ENCODE results near the gene ADAT3.
A peak's percentile ranks its signal among the peaks of the same experiment; 100 is the strongest.
"Not testable (repeated sequence)": the region's sequence is repeated elsewhere in the genome, so short reads cannot be mapped to it uniquely, and the experiment has no call there.

ADAT3 gene

DNA sequence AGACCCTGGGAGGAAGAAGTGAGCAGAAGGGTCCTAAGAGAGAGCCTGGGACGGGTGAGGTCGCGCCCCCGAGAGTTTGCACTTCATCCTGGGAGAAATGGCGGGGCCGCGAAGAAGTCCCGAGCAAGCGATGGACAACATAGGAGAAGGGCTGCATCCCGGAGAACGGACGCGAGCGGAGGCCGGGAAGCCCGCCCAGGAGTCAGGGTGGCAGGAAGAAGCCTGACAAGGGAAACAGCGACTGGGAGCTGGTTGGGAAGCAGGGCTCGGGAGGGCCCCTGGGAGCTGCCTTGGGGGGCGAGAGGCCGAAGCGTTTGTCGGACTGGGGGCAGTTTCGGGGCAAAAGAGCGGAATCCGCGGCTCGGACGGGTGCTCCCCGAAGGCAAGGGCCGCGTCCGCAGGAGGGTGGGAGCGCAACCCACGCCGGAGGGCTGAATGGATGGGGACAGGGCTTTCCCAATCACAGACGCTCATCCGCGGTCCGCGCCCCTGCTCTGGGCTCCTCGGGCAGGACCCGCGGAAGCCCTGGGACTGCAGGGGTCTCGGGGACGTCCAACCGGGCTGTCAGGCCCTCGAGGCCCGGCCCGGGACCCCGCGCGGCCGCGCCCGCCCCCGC lies 20.4 kb upstream of the ADAT3 start:
- DNase-seq, result no peak

DNA sequence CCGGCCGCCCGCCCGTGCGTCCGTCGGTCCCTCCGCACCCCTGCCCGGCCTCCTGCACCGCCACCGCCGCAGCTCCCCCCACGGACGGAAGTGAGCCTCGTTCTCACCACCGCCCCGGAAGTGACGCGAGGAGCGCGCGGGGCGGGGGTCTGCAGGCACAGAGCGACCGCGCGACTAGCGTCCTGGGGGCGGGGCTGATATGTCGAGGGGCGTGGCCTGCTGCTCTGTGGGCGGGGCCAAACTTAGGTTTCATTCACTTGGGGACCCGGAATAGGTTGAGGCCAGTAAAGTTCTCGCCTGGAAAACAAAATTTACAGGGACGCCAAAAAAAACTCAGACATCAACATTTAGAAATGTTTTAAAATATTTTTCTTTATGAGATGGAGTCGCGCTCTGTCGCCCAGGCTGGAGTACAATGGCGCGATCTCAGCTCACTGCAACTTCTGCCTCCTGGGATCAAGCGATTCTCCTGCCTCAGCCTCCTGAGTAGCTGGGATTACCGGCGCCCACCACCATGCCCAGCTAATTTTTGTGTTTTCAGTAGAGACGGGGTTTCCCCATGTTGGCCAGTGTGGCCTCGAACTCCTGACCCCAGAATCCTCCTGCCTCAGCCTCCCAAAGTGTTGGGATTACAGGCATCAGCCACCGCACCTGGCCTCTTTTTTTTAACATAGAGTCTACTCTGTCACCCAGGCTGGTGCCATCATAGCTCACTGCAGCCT lies 19.6 kb upstream of the ADAT3 start, which contains the start of gene ABHD17A:
Gene ABHD17A (minus strand): TSS at position 99 of the 722 bp plus-strand sequence. CDS start 3,930 bp downstream, outside the sequence.
- DNase-seq, result peak; percentile 96

- not testable (repeated sequence) for DNase-seq
These were observed 18.8 kb upstream of the ADAT3 start for GRCh38 chr19:1886360-1886759.

- no peak for DNase-seq
These were observed 16.8 kb upstream of the ADAT3 start for GRCh38 chr19:1888385-1888784.

GRCh38 chr19:1889907-1890306 lies 15.3 kb upstream of the ADAT3 start:
- DNase-seq, result no peak

DNA sequence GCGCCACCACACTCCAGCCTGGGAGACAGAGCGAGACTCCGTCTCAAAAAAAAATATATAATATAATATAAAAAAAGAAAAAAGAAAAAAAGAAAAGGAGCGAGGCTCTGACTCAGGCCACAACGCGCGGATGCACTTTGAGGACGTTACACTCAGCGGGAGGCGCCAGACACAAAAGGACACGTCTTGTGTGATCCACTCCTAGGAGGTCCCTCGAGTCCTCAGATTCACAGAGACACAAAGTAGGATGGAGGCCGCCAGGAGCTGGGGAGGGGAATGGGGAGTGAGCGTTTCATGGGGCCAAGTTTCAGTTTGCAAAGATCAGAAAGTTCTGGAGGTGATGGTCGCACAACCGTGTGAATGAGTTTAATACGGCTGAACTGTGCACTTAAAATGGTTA lies 11.4 kb upstream of the ADAT3 start:
- no peak for DNase-seq

DNA sequence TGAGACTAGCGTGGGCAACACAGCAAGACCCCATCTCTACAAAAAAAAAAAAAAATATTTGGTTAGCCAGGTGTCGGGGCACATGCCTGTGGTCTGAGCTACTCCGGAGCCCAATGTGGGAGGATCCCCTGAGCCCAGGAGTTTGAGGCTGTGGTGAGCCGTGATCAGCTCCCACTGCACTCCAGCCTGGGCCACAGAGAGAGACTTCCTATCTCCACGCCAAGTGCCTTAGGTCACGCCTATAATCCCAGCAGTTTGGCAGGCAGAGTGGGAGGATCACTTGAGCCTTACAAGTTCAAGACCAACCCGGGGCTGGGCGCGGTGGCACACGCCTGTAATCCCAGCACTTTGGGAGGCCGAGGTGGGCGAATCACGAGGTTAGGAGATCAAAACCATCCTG lies 8.7 kb upstream of the ADAT3 start:
- DNase-seq, result no peak

- DNase-seq, result no peak
These were observed 3.2 kb upstream of the ADAT3 start for GRCh38 chr19:1901940-1902404.

DNA sequence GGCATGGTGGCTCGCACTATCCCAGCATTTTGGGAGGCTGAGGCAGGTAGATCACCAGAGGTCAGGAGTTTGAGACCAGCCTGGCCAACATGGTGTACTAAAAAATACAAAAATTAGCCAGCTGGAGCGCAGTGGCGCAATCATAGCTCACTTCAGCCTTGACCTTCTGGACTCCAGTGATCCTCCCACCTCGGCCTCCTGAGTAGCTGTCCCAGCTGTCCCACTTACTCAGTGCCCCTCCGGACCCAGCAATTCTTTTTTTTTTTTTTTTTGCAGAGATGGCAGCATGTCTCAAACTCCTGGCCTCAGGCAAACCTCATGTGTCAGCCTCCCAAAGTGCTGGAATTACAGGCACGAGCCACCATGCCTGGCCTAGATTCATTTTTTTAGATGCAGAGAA lies 2.3 kb upstream of the ADAT3 start:
- no peak for DNase-seq

DNA sequence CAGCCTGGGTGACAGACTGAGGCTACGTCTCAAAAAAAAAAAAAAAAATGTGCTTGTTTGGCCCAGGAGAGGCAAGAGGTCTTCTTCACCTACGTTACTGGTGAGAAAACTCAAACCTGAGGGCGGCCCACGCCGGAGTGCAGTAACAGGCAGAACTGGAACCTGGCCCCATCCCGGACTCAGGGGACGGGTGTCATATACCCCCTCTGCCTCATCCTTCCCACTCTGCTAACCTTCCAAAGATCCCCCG lies 414 bp upstream of the ADAT3 start:
- no peak for DNase-seq

- DNase-seq, result no peak
These were observed 720 bp downstream of the ADAT3 start for GRCh38 chr19:1905863-1906375.

DNA sequence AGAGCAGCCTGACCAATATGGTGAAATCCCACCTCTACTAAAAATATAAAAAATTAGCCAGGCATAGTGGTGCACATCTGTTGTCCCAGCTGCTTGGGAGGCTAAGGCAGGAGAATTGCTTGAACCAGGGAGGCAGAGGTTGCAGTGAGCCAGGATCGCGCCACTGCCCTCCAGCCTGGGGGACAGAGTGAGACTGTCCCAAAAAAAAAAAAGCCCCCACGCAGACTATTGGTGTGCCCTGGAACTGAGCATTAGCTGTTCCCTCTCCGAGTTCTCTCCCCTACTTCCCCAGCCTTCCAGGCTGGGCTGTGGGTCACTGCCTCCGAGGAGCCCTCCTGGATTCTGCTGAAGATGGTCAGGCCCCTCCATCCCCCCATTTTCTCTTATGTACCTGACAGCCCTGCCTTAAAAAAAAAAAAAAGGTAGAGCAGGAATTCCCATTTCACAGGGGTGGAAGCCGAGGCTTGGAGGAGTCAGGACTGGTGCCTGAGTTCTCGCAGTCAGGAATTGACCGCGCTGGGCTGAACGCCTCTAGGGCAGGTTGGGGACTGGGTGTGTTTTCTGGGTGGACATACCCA lies 1.9 kb downstream of the ADAT3 start:
- DNase-seq, result no peak

- no peak for DNase-seq
These were observed 2.6 kb downstream of the ADAT3 start for GRCh38 chr19:1907563-1908363.

DNA sequence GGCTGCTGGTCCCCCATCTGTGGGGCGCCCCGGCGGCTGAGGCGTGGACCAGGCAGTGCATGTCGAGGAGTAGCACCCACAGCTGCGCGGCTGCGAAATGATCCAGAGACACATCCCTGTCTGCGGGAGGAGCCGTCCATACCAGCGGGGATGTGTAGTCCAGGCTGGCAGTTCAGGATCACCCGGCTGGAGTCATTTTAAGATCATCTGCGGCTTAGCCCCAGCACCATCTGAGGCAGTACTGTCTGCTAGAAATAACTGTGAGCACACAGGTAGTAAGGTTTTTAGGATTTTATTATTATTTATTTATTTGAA lies 3.1 kb downstream of the ADAT3 start:
- no peak for DNase-seq

DNA sequence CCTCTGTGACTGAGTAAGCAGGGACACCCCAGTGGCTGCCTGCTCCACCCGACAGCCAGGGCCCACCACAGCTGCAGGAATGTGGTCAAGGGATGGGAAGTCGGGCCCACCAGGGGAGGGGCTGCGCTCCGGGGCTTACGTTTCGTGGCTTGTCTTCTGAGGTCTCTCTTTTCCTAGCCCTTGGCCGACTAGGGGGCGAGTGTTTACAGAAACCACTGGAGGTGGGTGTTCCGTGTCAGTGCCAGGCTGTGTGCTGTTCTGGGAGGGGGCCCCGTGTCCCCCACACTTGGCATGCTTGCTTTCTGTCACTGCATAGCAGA lies 4.5 kb downstream of the ADAT3 start:
- no peak for DNase-seq

- DNase-seq, result no peak
These were observed 5.0 kb downstream of the ADAT3 start for GRCh38 chr19:1910177-1910576.

- DNase-seq, result no peak
These were observed 5.9 kb downstream of the ADAT3 start for GRCh38 chr19:1911098-1911497.

GRCh38 chr19:1911995-1912394 lies 6.8 kb downstream of the ADAT3 start:
- DNase-seq, result no peak

GRCh38 chr19:1912760-1913505 lies 7.7 kb downstream of the ADAT3 start:
- no peak for DNase-seq

DNA sequence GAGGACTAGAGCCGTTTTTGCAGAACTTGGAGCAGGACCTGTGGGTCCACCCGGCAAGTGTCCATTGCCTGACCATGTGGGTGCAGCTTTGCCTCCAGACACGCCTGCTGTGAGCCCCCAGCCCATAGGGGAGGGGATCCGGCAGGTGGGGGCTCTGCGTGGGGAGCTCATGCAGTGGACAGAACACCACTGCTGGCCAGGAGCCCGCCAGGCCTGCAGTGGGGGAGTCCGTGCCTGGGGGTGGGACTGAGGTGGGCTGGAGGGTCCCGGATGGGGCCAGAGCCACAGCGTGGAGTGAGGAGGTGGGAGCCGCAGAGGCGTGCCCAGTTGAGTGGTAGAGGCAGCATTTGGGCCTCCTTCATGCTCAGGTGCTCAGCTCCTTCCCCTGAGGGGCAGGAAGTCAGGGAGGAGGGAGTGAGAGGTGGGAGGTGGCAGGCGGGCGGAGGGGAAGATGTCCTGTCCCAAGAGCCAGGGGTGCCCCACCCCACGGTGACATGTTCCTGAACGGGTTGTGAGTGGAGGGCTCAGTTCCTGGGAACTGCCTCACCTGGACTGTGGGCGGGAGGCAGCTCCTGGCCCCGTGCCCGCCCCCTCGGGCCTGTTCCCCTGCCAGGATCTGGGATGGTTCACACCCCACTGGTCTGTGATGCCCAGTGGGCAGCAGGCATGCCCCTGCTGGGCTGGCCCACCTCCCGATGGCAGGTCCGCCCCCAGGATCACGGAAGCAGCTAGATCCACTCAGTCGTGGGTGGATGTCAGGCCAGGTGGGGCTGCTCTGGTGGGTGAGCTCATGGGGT lies 8.8 kb downstream of the ADAT3 start:
- no peak for DNase-seq

GRCh38 chr19:1914826-1915341 lies 9.7 kb downstream of the ADAT3 start:
- no peak for DNase-seq

- DNase-seq, result no peak
These were observed 11.9 kb downstream of the ADAT3 start for GRCh38 chr19:1917146-1917545.
